GM12878 (cell line): ENCODE measurements around the gene KIF14. TPM values are rescaled to one million over a fixed set of nuclear protein-coding genes. Genes with fewer than 3 reads are reported as not detected.
A peak's percentile ranks its signal among the peaks of the same experiment; 100 is the strongest.

Experiments used
- BMI1 ChIP-seq: fragments of 450-650 bp; IDR thresholded peaks from 2 replicates; pipeline ENCODE4 v1.6.1; 2016; ENCODE audit warnings: mild to moderate bottlenecking, moderate library complexity, borderline replicate concordance
- CBFB ChIP-seq: IDR thresholded peaks from 2 replicates; pipeline ENCODE4 v1.6.1; 2016; ENCODE audit warnings: antibody characterized with exemption, low read depth
- ETV6 ChIP-seq, 2 experiments: fragments of 450-650 bp in 1 of 2; IDR thresholded peaks in 1 of 2; conservative IDR thresholded peaks in 1 of 2; 2 replicates each; pipeline ENCODE4 v1.6.1; 2014; ENCODE audit warnings: antibody characterized with exemption in 1 of 2, borderline replicate concordance in 1 of 2, low read depth in 1 of 2, mild to moderate bottlenecking in 1 of 2, moderate library complexity in 1 of 2
- HCFC1 ChIP-seq: fragments of 150-350 bp; IDR thresholded peaks from 2 replicates; pipeline ENCODE4 v1.6.1; 2014; ENCODE audit warnings: low read length
- LARP7 ChIP-seq: fragments of 450-650 bp; IDR thresholded peaks from 2 replicates; pipeline ENCODE4 v1.6.1; 2017; ENCODE audit warnings: mild to moderate bottlenecking
- MTA2 ChIP-seq: fragments of 450-650 bp; IDR thresholded peaks from 2 replicates; pipeline ENCODE4 v1.6.1; 2016; ENCODE audit warnings: low read depth, mild to moderate bottlenecking, moderate library complexity
- NBN ChIP-seq: fragments of 450-650 bp; IDR thresholded peaks from 2 replicates; pipeline ENCODE4 v1.6.1; 2016
- PAX8 ChIP-seq: fragments of 450-650 bp; IDR thresholded peaks from 2 replicates; pipeline ENCODE4 v1.6.1; 2017; ENCODE audit warnings: mild to moderate bottlenecking, moderate library complexity
- RFX5 ChIP-seq: IDR thresholded peaks from 2 replicates; pipeline ENCODE4 v1.6.1; 2011; ENCODE audit warnings: low read depth, low read length, improper control_type of control experiment
- WRNIP1 ChIP-seq: IDR thresholded peaks from 2 replicates; pipeline ENCODE4 v1.6.1; 2011; ENCODE audit warnings: low read depth, low read length, improper control_type of control experiment, borderline replicate concordance
- ZNF207 ChIP-seq: fragments of 450-650 bp; IDR thresholded peaks from 2 replicates; pipeline ENCODE4 v1.6.1; 2014; ENCODE audit warnings: antibody characterized with exemption, mild to moderate bottlenecking, borderline replicate concordance
- polyA plus RNA-seq, 11 experiments: library from polyadenylated mRNA; depleted of rRNA in 4 of 11; unstranded in 6 of 11; stranded (reverse) in 5 of 11; fragments of >200 nt; fragmentation: Nextera tagmentation in 4 of 11; fragmentation: Illumina TruSeq in 1 of 11; extraction: Ambion mirVana in 4 of 11; extraction: Trizol in 1 of 11; gene quantifications; 1 replicate in 1 of 11; 2 replicates in 10 of 11; pipeline versions ENCODE4 v1.2.1 to v1.2.3, GENCODE V29; 2011 to 2016; ENCODE audit warnings: inconsistent platforms in 2 of 11, missing spikeins in 2 of 11, low read depth in 1 of 11
- total RNA-seq, 4 experiments: library from RNA; depleted of rRNA in 3 of 4; stranded (reverse); fragments of >200 nt in 3 of 4; fragmentation: Illumina TruSeq in 1 of 4; extraction: Trizol in 1 of 4; gene quantifications; 2 replicates each; pipeline versions ENCODE4 v1.2.1 to v1.2.3, GENCODE V29; 2013 to 2021
- TF ChIP-seq, protein P1 (sequence below): fragments of 450-650 bp; formaldehyde crosslinking; IDR thresholded peaks from 2 replicates; pipeline ENCODE4 v1.4.0; 2020; ENCODE audit warnings: mild to moderate bottlenecking, moderate library complexity
- TF ChIP-seq, protein P2 (sequence below): fragments of 450-650 bp; IDR thresholded peaks from 2 replicates; pipeline ENCODE4 v1.6.1; 2018; ENCODE audit warnings: borderline replicate concordance, mild to moderate bottlenecking; ENCODE audit not compliant: partially characterized antibody
- TF ChIP-seq, protein P3 (sequence below): IDR thresholded peaks from 2 replicates; pipeline ENCODE4 v1.6.1; 2012; ENCODE audit warnings: low read depth, low read length, improper control_type of control experiment
- TF ChIP-seq, protein P4 (sequence below): fragments of 450-650 bp; IDR thresholded peaks from 2 replicates; pipeline ENCODE4 v1.6.1; 2018; ENCODE audit warnings: mild to moderate bottlenecking, low read depth, moderate library complexity; ENCODE audit not compliant: partially characterized antibody
- TF ChIP-seq, protein P5 (sequence below): IDR thresholded peaks from 2 replicates; pipeline ENCODE4 v1.6.1; 2012; ENCODE audit warnings: low read depth, low read length, improper control_type of control experiment
- TF ChIP-seq, protein P6 (sequence below): IDR thresholded peaks from 2 replicates; pipeline ENCODE4 v1.6.1; 2012; ENCODE audit warnings: low read depth, low read length, improper control_type of control experiment

KIF14 gene
- total and polyA plus RNA-seq, 10 of the 15 experiments (the other 5 are each of a cell fraction or from before 2014, with no cell fraction given) = 6.8 to 25.5 (median 14.4) TPM

DNA sequence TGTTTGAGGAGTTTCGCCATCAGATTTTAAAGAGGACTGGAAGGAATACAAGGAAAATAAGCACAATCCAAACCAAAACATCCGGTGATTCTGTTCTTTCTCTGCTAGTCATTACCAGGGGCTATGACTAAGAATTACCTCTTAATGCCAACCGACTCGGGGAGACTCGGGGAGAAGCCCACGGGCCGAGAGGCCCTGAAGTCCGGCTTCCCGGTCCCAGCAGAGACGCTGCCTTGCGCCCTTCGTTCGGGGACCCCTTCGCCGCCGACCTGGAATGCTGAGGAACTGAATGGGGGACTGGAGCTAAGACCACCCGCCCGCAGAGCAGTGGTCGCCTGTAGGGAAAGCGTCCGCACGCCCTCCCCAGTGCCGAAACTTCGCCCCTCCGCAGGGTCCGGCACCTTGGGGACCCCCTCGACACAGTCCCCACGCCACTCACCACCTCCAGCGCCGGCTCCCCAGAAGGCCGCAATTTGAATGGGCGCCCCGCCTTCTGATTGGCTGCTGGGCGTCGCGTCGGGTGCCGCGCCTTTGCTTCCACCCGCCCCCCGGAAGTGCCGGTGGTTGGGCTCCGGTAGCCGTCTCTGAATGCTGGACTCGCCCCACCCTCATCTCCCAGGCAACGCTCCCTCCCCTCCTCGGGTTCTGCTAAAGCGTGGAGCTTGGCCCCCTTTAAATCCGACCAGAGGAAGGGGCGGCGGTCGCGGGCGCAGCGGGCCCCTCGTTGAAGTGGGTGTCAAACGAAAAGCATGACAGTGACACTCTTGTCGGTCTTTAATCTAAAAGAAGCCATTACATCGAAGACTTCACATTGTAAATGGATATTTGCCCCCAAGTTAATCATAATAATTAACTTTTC lies at the start of gene KIF14 (continued):
- TF ChIP-seq, protein P1, sequence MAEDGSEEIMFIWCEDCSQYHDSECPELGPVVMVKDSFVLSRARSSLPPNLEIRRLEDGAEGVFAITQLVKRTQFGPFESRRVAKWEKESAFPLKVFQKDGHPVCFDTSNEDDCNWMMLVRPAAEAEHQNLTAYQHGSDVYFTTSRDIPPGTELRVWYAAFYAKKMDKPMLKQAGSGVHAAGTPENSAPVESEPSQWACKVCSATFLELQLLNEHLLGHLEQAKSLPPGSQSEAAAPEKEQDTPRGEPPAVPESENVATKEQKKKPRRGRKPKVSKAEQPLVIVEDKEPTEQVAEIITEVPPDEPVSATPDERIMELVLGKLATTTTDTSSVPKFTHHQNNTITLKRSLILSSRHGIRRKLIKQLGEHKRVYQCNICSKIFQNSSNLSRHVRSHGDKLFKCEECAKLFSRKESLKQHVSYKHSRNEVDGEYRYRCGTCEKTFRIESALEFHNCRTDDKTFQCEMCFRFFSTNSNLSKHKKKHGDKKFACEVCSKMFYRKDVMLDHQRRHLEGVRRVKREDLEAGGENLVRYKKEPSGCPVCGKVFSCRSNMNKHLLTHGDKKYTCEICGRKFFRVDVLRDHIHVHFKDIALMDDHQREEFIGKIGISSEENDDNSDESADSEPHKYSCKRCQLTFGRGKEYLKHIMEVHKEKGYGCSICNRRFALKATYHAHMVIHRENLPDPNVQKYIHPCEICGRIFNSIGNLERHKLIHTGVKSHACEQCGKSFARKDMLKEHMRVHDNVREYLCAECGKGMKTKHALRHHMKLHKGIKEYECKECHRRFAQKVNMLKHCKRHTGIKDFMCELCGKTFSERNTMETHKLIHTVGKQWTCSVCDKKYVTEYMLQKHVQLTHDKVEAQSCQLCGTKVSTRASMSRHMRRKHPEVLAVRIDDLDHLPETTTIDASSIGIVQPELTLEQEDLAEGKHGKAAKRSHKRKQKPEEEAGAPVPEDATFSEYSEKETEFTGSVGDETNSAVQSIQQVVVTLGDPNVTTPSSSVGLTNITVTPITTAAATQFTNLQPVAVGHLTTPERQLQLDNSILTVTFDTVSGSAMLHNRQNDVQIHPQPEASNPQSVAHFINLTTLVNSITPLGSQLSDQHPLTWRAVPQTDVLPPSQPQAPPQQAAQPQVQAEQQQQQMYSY = no peak
- TF ChIP-seq RFX5 (0 out of 2 replicates have a peak, but pooled peaks have one; percentile 31), LARP7 (0 out of 2 replicates have a peak, but pooled peaks have one; percentile 55), MTA2 (peak; percentile 42), WRNIP1 (no peak), ETV6 (conservative IDR thresholded peaks at IDR 0.05 in 1 of 2, IDR thresholded peaks at IDR 0.05 in 1 of 2; ENCODE audit: borderline replicate concordance in 1 of 2, low read depth in 1 of 2) (no peak), CBFB (peak; percentile 67; the same call in 1 of the 2 replicates), HCFC1 (peak; percentile 37; the same call in 1 of the 2 replicates), ZNF207 (no peak), BMI1 (peak; percentile 90), NBN (no peak), PAX8 (no peak)
- TF ChIP-seq, protein P2, sequence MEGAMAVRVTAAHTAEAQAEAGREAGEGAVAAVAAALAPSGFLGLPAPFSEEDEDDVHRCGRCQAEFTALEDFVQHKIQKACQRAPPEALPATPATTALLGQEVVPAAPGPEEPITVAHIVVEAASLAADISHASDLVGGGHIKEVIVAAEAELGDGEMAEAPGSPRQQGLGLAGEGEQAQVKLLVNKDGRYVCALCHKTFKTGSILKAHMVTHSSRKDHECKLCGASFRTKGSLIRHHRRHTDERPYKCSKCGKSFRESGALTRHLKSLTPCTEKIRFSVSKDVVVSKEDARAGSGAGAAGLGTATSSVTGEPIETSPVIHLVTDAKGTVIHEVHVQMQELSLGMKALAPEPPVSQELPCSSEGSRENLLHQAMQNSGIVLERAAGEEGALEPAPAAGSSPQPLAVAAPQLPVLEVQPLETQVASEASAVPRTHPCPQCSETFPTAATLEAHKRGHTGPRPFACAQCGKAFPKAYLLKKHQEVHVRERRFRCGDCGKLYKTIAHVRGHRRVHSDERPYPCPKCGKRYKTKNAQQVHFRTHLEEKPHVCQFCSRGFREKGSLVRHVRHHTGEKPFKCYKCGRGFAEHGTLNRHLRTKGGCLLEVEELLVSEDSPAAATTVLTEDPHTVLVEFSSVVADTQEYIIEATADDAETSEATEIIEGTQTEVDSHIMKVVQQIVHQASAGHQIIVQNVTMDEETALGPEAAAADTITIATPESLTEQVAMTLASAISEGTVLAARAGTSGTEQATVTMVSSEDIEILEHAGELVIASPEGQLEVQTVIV = peak; percentile 89
- TF ChIP-seq, protein P3, sequence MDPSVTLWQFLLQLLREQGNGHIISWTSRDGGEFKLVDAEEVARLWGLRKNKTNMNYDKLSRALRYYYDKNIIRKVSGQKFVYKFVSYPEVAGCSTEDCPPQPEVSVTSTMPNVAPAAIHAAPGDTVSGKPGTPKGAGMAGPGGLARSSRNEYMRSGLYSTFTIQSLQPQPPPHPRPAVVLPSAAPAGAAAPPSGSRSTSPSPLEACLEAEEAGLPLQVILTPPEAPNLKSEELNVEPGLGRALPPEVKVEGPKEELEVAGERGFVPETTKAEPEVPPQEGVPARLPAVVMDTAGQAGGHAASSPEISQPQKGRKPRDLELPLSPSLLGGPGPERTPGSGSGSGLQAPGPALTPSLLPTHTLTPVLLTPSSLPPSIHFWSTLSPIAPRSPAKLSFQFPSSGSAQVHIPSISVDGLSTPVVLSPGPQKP = peak; percentile 54; the same call in 1 of the 2 replicates
- TF ChIP-seq, protein P4, sequence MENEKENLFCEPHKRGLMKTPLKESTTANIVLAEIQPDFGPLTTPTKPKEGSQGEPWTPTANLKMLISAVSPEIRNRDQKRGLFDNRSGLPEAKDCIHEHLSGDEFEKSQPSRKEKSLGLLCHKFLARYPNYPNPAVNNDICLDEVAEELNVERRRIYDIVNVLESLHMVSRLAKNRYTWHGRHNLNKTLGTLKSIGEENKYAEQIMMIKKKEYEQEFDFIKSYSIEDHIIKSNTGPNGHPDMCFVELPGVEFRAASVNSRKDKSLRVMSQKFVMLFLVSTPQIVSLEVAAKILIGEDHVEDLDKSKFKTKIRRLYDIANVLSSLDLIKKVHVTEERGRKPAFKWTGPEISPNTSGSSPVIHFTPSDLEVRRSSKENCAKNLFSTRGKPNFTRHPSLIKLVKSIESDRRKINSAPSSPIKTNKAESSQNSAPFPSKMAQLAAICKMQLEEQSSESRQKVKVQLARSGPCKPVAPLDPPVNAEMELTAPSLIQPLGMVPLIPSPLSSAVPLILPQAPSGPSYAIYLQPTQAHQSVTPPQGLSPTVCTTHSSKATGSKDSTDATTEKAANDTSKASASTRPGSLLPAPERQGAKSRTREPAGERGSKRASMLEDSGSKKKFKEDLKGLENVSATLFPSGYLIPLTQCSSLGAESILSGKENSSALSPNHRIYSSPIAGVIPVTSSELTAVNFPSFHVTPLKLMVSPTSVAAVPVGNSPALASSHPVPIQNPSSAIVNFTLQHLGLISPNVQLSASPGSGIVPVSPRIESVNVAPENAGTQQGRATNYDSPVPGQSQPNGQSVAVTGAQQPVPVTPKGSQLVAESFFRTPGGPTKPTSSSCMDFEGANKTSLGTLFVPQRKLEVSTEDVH = no peak
- TF ChIP-seq, protein P5, sequence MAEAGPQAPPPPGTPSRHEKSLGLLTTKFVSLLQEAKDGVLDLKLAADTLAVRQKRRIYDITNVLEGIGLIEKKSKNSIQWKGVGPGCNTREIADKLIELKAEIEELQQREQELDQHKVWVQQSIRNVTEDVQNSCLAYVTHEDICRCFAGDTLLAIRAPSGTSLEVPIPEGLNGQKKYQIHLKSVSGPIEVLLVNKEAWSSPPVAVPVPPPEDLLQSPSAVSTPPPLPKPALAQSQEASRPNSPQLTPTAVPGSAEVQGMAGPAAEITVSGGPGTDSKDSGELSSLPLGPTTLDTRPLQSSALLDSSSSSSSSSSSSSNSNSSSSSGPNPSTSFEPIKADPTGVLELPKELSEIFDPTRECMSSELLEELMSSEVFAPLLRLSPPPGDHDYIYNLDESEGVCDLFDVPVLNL = peak; percentile 97
- TF ChIP-seq, protein P6, sequence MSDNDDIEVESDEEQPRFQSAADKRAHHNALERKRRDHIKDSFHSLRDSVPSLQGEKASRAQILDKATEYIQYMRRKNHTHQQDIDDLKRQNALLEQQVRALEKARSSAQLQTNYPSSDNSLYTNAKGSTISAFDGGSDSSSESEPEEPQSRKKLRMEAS = peak; percentile 64; the same call in 1 of the 2 replicates
